ENCODE measurements around the gene KCNK3. TPM values are rescaled to one million over a fixed set of nuclear protein-coding genes. Genes with fewer than 3 reads are reported as not detected.

The KCNK3 gene
- polyA plus RNA-seq, 1 donor from 2014 or later, result 12.9 TPM

GRCh38 chr2:26648516-26648915, 44.0 kb upstream of the KCNK3 start:
- no peaks in the 10 kb centered on the region for H3K36me3 ChIP-seq (ENCODE audit: insufficient read depth, low read length)
- no peaks in the 10 kb centered on the region for H3F3A ChIP-seq (ENCODE audit: insufficient read depth, low read length, poor library complexity, severe bottlenecking)
- H3K27ac ChIP-seq (ENCODE audit: low read length), result no peak overlapping the region
- no peak for TF ChIP-seq REST (IDR thresholded peaks at IDR 0.05; ENCODE audit: borderline replicate concordance)
- no peak for TF ChIP-seq POLR2AphosphoS5 (IDR thresholded peaks at IDR 0.05)
- no peak for TF ChIP-seq CTCF (IDR thresholded peaks at IDR 0.05; ENCODE audit: poor library complexity, severe bottlenecking)
- no peak for TF ChIP-seq EZH2 (IDR thresholded peaks at IDR 0.05; ENCODE audit: borderline replicate concordance, insufficient read depth, low read length, poor library complexity, severe bottlenecking)
- TF ChIP-seq EP300 (conservative IDR thresholded peaks at IDR 0.05; ENCODE audit: poor library complexity, severe bottlenecking), result no peak
- TF ChIP-seq SMC3 (conservative IDR thresholded peaks at IDR 0.05; ENCODE audit: poor library complexity), result no peak
- no peak for TF ChIP-seq TAF1 (IDR thresholded peaks at IDR 0.05; ENCODE audit: low read depth)
- no peak for TF ChIP-seq MXI1 (conservative IDR thresholded peaks at IDR 0.05; ENCODE audit: poor library complexity, severe bottlenecking)
- no peak for TF ChIP-seq RAD21 (conservative IDR thresholded peaks at IDR 0.05)
- no peaks in the 10 kb centered on the region for H3K27me3 ChIP-seq (ENCODE audit: insufficient read depth, low read depth, low read length)
- no peaks in the 10 kb centered on the region for H4K20me1 ChIP-seq (ENCODE audit: insufficient read depth)
- H3K9ac ChIP-seq (ENCODE audit: low read length), result no peak overlapping the region
- H3K9me2 ChIP-seq (ENCODE audit: insufficient read depth, low read length), result no peaks in the 10 kb centered on the region
- H2AFZ ChIP-seq (ENCODE audit: low read depth, low read length), result no peak overlapping the region
- H3K4me2 ChIP-seq (ENCODE audit: low read length), result no peak overlapping the region
- H3K4me3 ChIP-seq (ENCODE audit: low read length), result no peak overlapping the region
- H3K79me2 ChIP-seq (replicated peaks; ENCODE audit: insufficient read depth, low read length), result no peaks in the 10 kb centered on the region
- H3K9me3 ChIP-seq (ENCODE audit: low read length), result no peaks in the 10 kb centered on the region

- no peaks in the 10 kb centered on the region for H3K36me3 ChIP-seq (ENCODE audit: insufficient read depth, low read length)
- H3K9ac ChIP-seq (ENCODE audit: low read length), result no peak overlapping the region
- no peak overlapping the region for H2AFZ ChIP-seq (ENCODE audit: low read depth, low read length)
- TF ChIP-seq SMC3 (conservative IDR thresholded peaks at IDR 0.05; ENCODE audit: poor library complexity), result no peak
- TF ChIP-seq CTCF (IDR thresholded peaks at IDR 0.05; ENCODE audit: poor library complexity, severe bottlenecking), result no peak
- TF ChIP-seq REST (IDR thresholded peaks at IDR 0.05; ENCODE audit: borderline replicate concordance), result no peak
- H3K9me3 ChIP-seq (ENCODE audit: low read length), result no peaks in the 10 kb centered on the region
- no peaks in the 10 kb centered on the region for H3K27me3 ChIP-seq (ENCODE audit: insufficient read depth, low read depth, low read length)
- H3K79me2 ChIP-seq (replicated peaks; ENCODE audit: insufficient read depth, low read length), result no peaks in the 10 kb centered on the region
- H3K27ac ChIP-seq (ENCODE audit: low read length), result no peak overlapping the region
- no peak overlapping the region for H3K4me3 ChIP-seq (ENCODE audit: low read length)
- H3F3A ChIP-seq (ENCODE audit: insufficient read depth, low read length, poor library complexity, severe bottlenecking), result no peaks in the 10 kb centered on the region
- H3K4me2 ChIP-seq (ENCODE audit: low read length), result no peak overlapping the region
- H4K20me1 ChIP-seq (ENCODE audit: insufficient read depth), result no peaks in the 10 kb centered on the region
- H3K9me2 ChIP-seq (ENCODE audit: insufficient read depth, low read length), result no peaks in the 10 kb centered on the region
Measured at GRCh38 chr2:26649322-26649721, 43.2 kb upstream of the KCNK3 start.
